HFF-Myc (cell line): ENCODE results near the gene SEZ6L.

Source experiments
- DNase-seq: peaks from one replicate; pipeline ENCODE4 v3.0.0-alpha.2; 2011; ENCODE audit warnings: low read depth; ENCODE audit errors: extremely low read depth
- H3K4me3 ChIP-seq: replicated peaks from 2 replicates; pipeline ENCODE4 v1.5.1; 2011; ENCODE audit warnings: low read depth, mild to moderate bottlenecking, control low read depth, low read length
- CTCF ChIP-seq: IDR thresholded peaks from 2 replicates; pipeline ENCODE4 v1.5.1; 2012; ENCODE audit warnings: mild to moderate bottlenecking, low read depth, low read length, control low read depth; ENCODE audit errors: missing control alignments

Gene SEZ6L

GRCh38 chr22:26196657-26197056 lies 27.4 kb downstream of the SEZ6L start:
- no peak for TF ChIP-seq CTCF
- DNase-seq, result no peak

GRCh38 chr22:26197425-26197824 lies 28.2 kb downstream of the SEZ6L start:
- no peak for TF ChIP-seq CTCF
- DNase-seq, result no peak
- H3K4me3 ChIP-seq, result no peak overlapping the region

More at GRCh38 chr22:26196657-26197056, 27.4 kb downstream of the SEZ6L start:
- H3K4me3 ChIP-seq, result no peak overlapping the region

- DNase-seq, result no peak
- no peak for TF ChIP-seq CTCF
- no peak overlapping the region for H3K4me3 ChIP-seq
Observed at GRCh38 chr22:26199665-26200064, 30.4 kb downstream of the SEZ6L start.

GRCh38 chr22:26202280-26202924 lies 33.1 kb downstream of the SEZ6L start:
- H3K4me3 ChIP-seq, result no peak overlapping the region
- DNase-seq, result no peak
- TF ChIP-seq CTCF, result no peak

- no peak for TF ChIP-seq CTCF
- no peak for DNase-seq
- H3K4me3 ChIP-seq, result no peak overlapping the region
Observed at GRCh38 chr22:26205494-26205893, 36.2 kb downstream of the SEZ6L start.

GRCh38 chr22:26210334-26210733 lies 41.1 kb downstream of the SEZ6L start:
- no peak for TF ChIP-seq CTCF
- DNase-seq, result no peak
- no peak overlapping the region for H3K4me3 ChIP-seq

GRCh38 chr22:26213826-26214225 lies 44.6 kb downstream of the SEZ6L start:
- H3K4me3 ChIP-seq, result no peak overlapping the region
- no peak for TF ChIP-seq CTCF
- no peak for DNase-seq
